H1 (cell line): Measurements from ENCODE around the gene MAP3K10.

Source experiments
- POLR2AphosphoS5 ChIP-seq: IDR thresholded peaks from 2 replicates; pipeline ENCODE4 v1.6.1; 2011; ENCODE audit warnings: low read depth, low read length
- TAF1 ChIP-seq: IDR thresholded peaks from 2 replicates; pipeline ENCODE4 v1.6.1; 2011; ENCODE audit warnings: mild to moderate bottlenecking, low read depth, low read length

- TF ChIP-seq POLR2AphosphoS5, result no peak
- no peak for TF ChIP-seq TAF1
These were observed 815 bp downstream of the MAP3K10 start for GRCh38 chr19:40191836-40192646.
